SK-N-SH (cell line): ENCODE measurements around the gene PKP4. TPM values are rescaled to one million over a fixed set of nuclear protein-coding genes. Genes with fewer than 3 reads are reported as not detected.

ENCODE experiments used
- CTCF ChIA-PET: fragments of 300-600, 350-600 bp; formaldehyde crosslinking; extraction: SDS; loops from one replicate; lab custom pipeline; 2021; lab: Yijun Ruan, JAX
- POLR2A ChIA-PET: fragments of 350-600 bp; sonication (Branson Sonifier 250); formaldehyde crosslinking; extraction: SDS; loops from one replicate; lab custom pipeline; 2020; ENCODE audit warnings: antibody characterized with exemption, inconsistent platforms; lab: Yijun Ruan, JAX
- DNase-seq: peaks from one replicate; pipeline ENCODE4 v3.0.0; 2012
- H2AFZ ChIP-seq: fragments of 200-600 bp; sonication (generic); 2 replicates; pipeline ENCODE4 v1.8.1; 2016; ENCODE audit warnings: antibody characterized with exemption, mild to moderate bottlenecking, low read depth
- H3F3A ChIP-seq: fragments of 200-600 bp; sonication (generic); replicated peaks from 2 replicates; pipeline ENCODE3; 2016; ENCODE audit warnings: antibody characterized with exemption, mild to moderate bottlenecking; ENCODE audit not compliant: insufficient read depth
- H3K27ac ChIP-seq, 2 experiments: fragments of 200-500 bp in 1 of 2; fragments of 200-600 bp in 1 of 2; sonication (Bioruptor generic) in 1 of 2; sonication (generic), shearing (Covaris generic) in 1 of 2; 2 replicates each; pipeline versions ENCODE4 v1.5.1 to v1.6.1; 2014 to 2016; ENCODE audit warnings: low read depth in 2 of 2, inconsistent platforms in 1 of 2, low read length in 1 of 2, mild to moderate bottlenecking in 1 of 2, mixed read lengths in 1 of 2
- H3K27me3 ChIP-seq: fragments of 200-600 bp; sonication (generic), shearing (Covaris generic); 2 replicates; pipeline ENCODE4 v1.6.1; 2016; ENCODE audit warnings: mixed run types; ENCODE audit not compliant: insufficient read depth
- H3K36me3 ChIP-seq, 2 experiments: fragments of 200-500 bp in 1 of 2; fragments of 200-600 bp in 1 of 2; sonication (Bioruptor generic) in 1 of 2; sonication (generic) in 1 of 2; replicated peaks in 1 of 2; 2 replicates each; pipeline versions ENCODE3 to v1.5.1; 2014 to 2016; ENCODE audit warnings: low read length in 1 of 2, mild to moderate bottlenecking in 1 of 2; ENCODE audit not compliant: insufficient read depth in 2 of 2, control insufficient read depth in 1 of 2
- H3K4me1 ChIP-seq, 2 experiments: fragments of 200-500 bp in 1 of 2; fragments of 200-600 bp in 1 of 2; sonication (Bioruptor generic) in 1 of 2; sonication (generic), shearing (Covaris generic) in 1 of 2; 2 replicates each; pipeline versions ENCODE4 v1.5.1 to v1.6.1; 2014 to 2016; ENCODE audit warnings: low read depth in 1 of 2, low read length in 1 of 2, mixed run types in 1 of 2; ENCODE audit not compliant: insufficient read depth in 2 of 2, control insufficient read depth in 1 of 2
- H3K4me2 ChIP-seq: fragments of 200-600 bp; sonication (generic), shearing (Covaris generic); 2 replicates; pipeline ENCODE4 v1.6.1; 2017; ENCODE audit warnings: mixed run types
- H3K4me3 ChIP-seq, 2 experiments: fragments of 200-500 bp in 1 of 2; fragments of 200-600 bp in 1 of 2; sonication (Bioruptor generic) in 1 of 2; sonication (generic), shearing (Covaris generic) in 1 of 2; 2 replicates each; pipeline versions ENCODE4 v1.5.1 to v1.8.1; 2014 to 2016; ENCODE audit warnings: low read depth in 2 of 2, inconsistent platforms in 1 of 2, low read length in 1 of 2, mild to moderate bottlenecking in 1 of 2, mixed read lengths in 1 of 2, moderate library complexity in 1 of 2
- H3K79me2 ChIP-seq: fragments of 200-600 bp; sonication (generic); 2 replicates; pipeline ENCODE4 v1.8.1; 2017; ENCODE audit warnings: mild to moderate bottlenecking; ENCODE audit not compliant: insufficient read depth
- H3K9ac ChIP-seq: fragments of 200-600 bp; sonication (generic); 2 replicates; pipeline ENCODE4 v1.6.1; 2017; ENCODE audit warnings: mixed run types
- H3K9me2 ChIP-seq: fragments of 200-600 bp; sonication (generic); 2 replicates; pipeline ENCODE4 v1.6.1; 2017; ENCODE audit warnings: mixed run types
- H3K9me3 ChIP-seq: fragments of 200-600 bp; sonication (generic); 2 replicates; pipeline ENCODE4 v1.6.1; 2017; ENCODE audit warnings: mixed run types, mild to moderate bottlenecking, moderate library complexity
- H4K20me1 ChIP-seq: fragments of 200-600 bp; sonication (generic); 2 replicates; pipeline ENCODE4 v1.6.1; 2017; ENCODE audit warnings: mild to moderate bottlenecking, mixed run types; ENCODE audit not compliant: insufficient read depth
- ELF1 ChIP-seq: IDR thresholded peaks from 2 replicates; pipeline ENCODE4 v1.4.0; 2012
- EP300 ChIP-seq, 2 experiments: IDR thresholded peaks; 2 replicates each; pipeline versions ENCODE4 v1.4.0 to v1.6.1; 2012; ENCODE audit warnings: borderline replicate concordance in 1 of 2, low read depth in 1 of 2, low read length in 1 of 2
- EZH2phosphoT487 ChIP-seq: fragments of 200-600 bp; sonication (generic); IDR thresholded peaks from 2 replicates; pipeline ENCODE4 v1.6.1; 2017; ENCODE audit warnings: low read depth, mixed run types, mild to moderate bottlenecking, antibody characterized with exemption, moderate library complexity, borderline replicate concordance
- FOXM1 ChIP-seq: IDR thresholded peaks from 2 replicates; pipeline ENCODE4 v1.4.0; 2012; ENCODE audit warnings: low read depth, mild to moderate bottlenecking
- GATA2 ChIP-seq: sonication (generic); formaldehyde crosslinking; IDR thresholded peaks from 2 replicates; pipeline ENCODE4 v1.5.0; 2020; ENCODE audit warnings: mild to moderate bottlenecking, missing genetic modification reagents
- MAX ChIP-seq: IDR thresholded peaks from 2 replicates; pipeline ENCODE4 v1.4.0; 2012; ENCODE audit warnings: low read depth
- MEF2A ChIP-seq: IDR thresholded peaks from 2 replicates; pipeline ENCODE4 v1.4.0; 2012; ENCODE audit warnings: low read depth, borderline replicate concordance
- MXI1 ChIP-seq: IDR thresholded peaks from 2 replicates; pipeline ENCODE4 v1.6.1; 2012; ENCODE audit warnings: mild to moderate bottlenecking, low read depth, low read length, improper control_type of control experiment
- NFIC ChIP-seq: IDR thresholded peaks from 2 replicates; pipeline ENCODE4 v1.4.0; 2012; ENCODE audit warnings: borderline replicate concordance
- POLR2AphosphoS5 ChIP-seq: IDR thresholded peaks from 2 replicates; pipeline ENCODE4 v1.6.1; 2012; ENCODE audit warnings: low read depth, low read length
- RAD21 ChIP-seq: IDR thresholded peaks from 2 replicates; pipeline ENCODE4 v1.6.1; 2012; ENCODE audit warnings: mild to moderate bottlenecking, low read length
- TAF1 ChIP-seq: IDR thresholded peaks from 2 replicates; pipeline ENCODE4 v1.6.1; 2012; ENCODE audit warnings: low read depth, mild to moderate bottlenecking, low read length, moderate library complexity, borderline replicate concordance
- TEAD4 ChIP-seq: IDR thresholded peaks from 2 replicates; pipeline ENCODE4 v1.4.0; 2012; ENCODE audit warnings: mild to moderate bottlenecking, borderline replicate concordance; ENCODE audit not compliant: insufficient read depth
- USF2 ChIP-seq: fragments of 150-350 bp; IDR thresholded peaks from 2 replicates; pipeline ENCODE4 v1.6.1; 2017; ENCODE audit warnings: antibody characterized with exemption, low read length, low read depth, borderline replicate concordance
- ZBTB33 ChIP-seq: IDR thresholded peaks from 2 replicates; pipeline ENCODE4 v1.4.0; 2012; ENCODE audit warnings: low read depth, borderline replicate concordance
- WGBS: methylation state at CpG from one replicate; pipeline ENCODE4 v1.1.6; 2017; ENCODE audit warnings: low lambda C conversion rate; 5-methylcytosine and 5-hydroxymethylcytosine counted together
- polyA plus RNA-seq, 3 experiments: library from polyadenylated mRNA; depleted of rRNA; stranded (reverse); fragments of >200 nt; gene quantifications; 2 replicates each; pipeline ENCODE4 v1.2.3, GENCODE V29; 2012

PKP4 gene
- polyA plus RNA-seq, 1 of the 3 experiments (the other 2 are of a cell fraction), result 10.9 TPM

GRCh38 chr2:158602027-158602426 lies 145.3 kb downstream of the PKP4 start:
- no peak overlapping the region for H3K4me3 ChIP-seq
- peaks cover 0 to 4% of the 10 kb centered on the region in 2 experiments for H3K36me3 ChIP-seq
- no peak overlapping the region for H2AFZ ChIP-seq
- H3K9me2 ChIP-seq, result no peaks in the 10 kb centered on the region
- no peak for DNase-seq
- no peak overlapping the region for H3K4me2 ChIP-seq
- no peak overlapping the region for H3K9ac ChIP-seq
- H3K27me3 ChIP-seq, result no peaks in the 10 kb centered on the region
- no peak overlapping the region for H3K27ac ChIP-seq
- peaks cover 17% of the 10 kb centered on the region for H3F3A ChIP-seq
- WGBS, result 95% methylated on average over 2 of the region's 2 CpGs
- no peaks in the 10 kb centered on the region for H4K20me1 ChIP-seq
- CTCF ChIA-PET, result interaction anchor here (1.1 kb wide), 1 partner anchor 46 kb away, joined by 3 read pairs; no protein-coding TSS in a partner anchor
- TF ChIP-seq NFIC (no peak), GATA2 (CRISPR knock-in tag) (no peak), MAX (no peak), EP300 (IDR thresholded peaks at IDR 0.05; ENCODE audit: borderline replicate concordance in 1 of 2, low read depth in 1 of 2, low read length in 1 of 2) (no peak), TAF1 (no peak)
- peaks cover 5 to 13% of the 10 kb centered on the region in 2 experiments; a peak in 3 of 4 replicates for H3K4me1 ChIP-seq
- POLR2A ChIA-PET, result no interaction called here
- no peaks in the 10 kb centered on the region for H3K9me3 ChIP-seq
- H3K79me2 ChIP-seq, result no peaks in the 10 kb centered on the region

- peaks cover 0 to 4% of the 10 kb centered on the region in 2 experiments for H3K36me3 ChIP-seq
These were observed 146.5 kb downstream of the PKP4 start for GRCh38 chr2:158603205-158603604.

More at GRCh38 chr2:158603205-158603604, 146.5 kb downstream of the PKP4 start:
- WGBS, result over 99% methylated on average over 3 of the region's 3 CpGs
- no peaks in the 10 kb centered on the region for H4K20me1 ChIP-seq
- H3K9me2 ChIP-seq, result no peaks in the 10 kb centered on the region
- H3K9me3 ChIP-seq, result no peaks in the 10 kb centered on the region
- no peak for TF ChIP-seq MAX
- no peak for TF ChIP-seq MEF2A
- TF ChIP-seq ZBTB33, result no peak
- no peak for TF ChIP-seq TAF1
- TF ChIP-seq TEAD4, result no peak
- no peak for TF ChIP-seq RAD21
- no peak for TF ChIP-seq EZH2phosphoT487
- no peak for TF ChIP-seq MXI1
- TF ChIP-seq FOXM1, result no peak
- no peak for TF ChIP-seq POLR2AphosphoS5
- TF ChIP-seq ELF1, result no peak
- no peak for TF ChIP-seq USF2
- H3F3A ChIP-seq, result peaks cover 17% of the 10 kb centered on the region
- no peak overlapping the region for H3K9ac ChIP-seq
- no peak overlapping the region for H3K4me2 ChIP-seq
- H3K27me3 ChIP-seq, result no peaks in the 10 kb centered on the region
- H3K4me1 ChIP-seq, result peaks cover 5 to 13% of the 10 kb centered on the region in 2 experiments; a peak in 3 of 4 replicates
- ChIA-PET CTCF (interaction anchor here (1.6 kb wide), 1 partner anchor 26 kb away, joined by 4 read pairs; no protein-coding TSS in a partner anchor), POLR2A (no interaction called here)
- H3K4me3 ChIP-seq, result no peak overlapping the region
- H3K79me2 ChIP-seq, result no peaks in the 10 kb centered on the region
- no peak overlapping the region for H2AFZ ChIP-seq
- H3K27ac ChIP-seq, result no peak overlapping the region
- no peak for DNase-seq
